GM12892 (cell line): Measurements from ENCODE around the gene GBX1.

Experiments
- POLR2A ChIP-seq: IDR thresholded peaks from 2 replicates; pipeline ENCODE4 v1.6.1; 2011; ENCODE audit warnings: low read depth, low read length, control low read depth
- TAF1 ChIP-seq: IDR thresholded peaks from 2 replicates; pipeline ENCODE4 v1.6.1; 2011; ENCODE audit warnings: low read depth, mild to moderate bottlenecking, control low read depth, low read length, borderline replicate concordance

GRCh38 chr7:151123822-151124464, 43.6 kb downstream of the GBX1 start:
- TF ChIP-seq POLR2A (no peak), TAF1 (no peak)
